GM21381 (cell line): ENCODE measurements around the gene SERP2.

Experiments used
- ATAC-seq: cut with Tn5 transposase; IDR thresholded peaks from one replicate; pipeline ENCODE4 v1.9.1; 2021; ENCODE audit warnings: mild to moderate bottlenecking, moderate library complexity; ENCODE audit not compliant: unreplicated experiment

SERP2 gene

GRCh38 chr13:44432650-44433049, 59.0 kb downstream of the SERP2 start:
- ATAC-seq: no peak

- no peak for ATAC-seq
Measured at GRCh38 chr13:44433863-44434765, 60.5 kb downstream of the SERP2 start.

DNA sequence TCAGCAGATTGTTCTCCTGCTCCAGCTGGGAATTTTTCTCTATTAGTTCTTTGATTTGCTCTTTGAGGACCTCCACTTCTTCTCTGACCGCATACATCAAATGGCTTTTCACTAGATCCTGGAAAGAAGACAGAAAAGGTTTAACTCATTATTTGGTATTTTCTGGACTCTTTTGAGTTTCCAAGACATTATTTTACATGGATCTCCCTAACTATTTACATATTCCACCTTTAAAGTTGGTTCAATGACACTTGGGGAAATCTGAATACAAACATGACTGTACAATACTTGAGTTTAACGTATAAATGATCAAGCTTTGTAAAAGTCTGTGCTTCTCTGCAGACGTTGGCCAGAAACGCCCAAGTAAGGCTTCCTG, 61.1 kb downstream of the SERP2 start:
- ATAC-seq: no peak

DNA sequence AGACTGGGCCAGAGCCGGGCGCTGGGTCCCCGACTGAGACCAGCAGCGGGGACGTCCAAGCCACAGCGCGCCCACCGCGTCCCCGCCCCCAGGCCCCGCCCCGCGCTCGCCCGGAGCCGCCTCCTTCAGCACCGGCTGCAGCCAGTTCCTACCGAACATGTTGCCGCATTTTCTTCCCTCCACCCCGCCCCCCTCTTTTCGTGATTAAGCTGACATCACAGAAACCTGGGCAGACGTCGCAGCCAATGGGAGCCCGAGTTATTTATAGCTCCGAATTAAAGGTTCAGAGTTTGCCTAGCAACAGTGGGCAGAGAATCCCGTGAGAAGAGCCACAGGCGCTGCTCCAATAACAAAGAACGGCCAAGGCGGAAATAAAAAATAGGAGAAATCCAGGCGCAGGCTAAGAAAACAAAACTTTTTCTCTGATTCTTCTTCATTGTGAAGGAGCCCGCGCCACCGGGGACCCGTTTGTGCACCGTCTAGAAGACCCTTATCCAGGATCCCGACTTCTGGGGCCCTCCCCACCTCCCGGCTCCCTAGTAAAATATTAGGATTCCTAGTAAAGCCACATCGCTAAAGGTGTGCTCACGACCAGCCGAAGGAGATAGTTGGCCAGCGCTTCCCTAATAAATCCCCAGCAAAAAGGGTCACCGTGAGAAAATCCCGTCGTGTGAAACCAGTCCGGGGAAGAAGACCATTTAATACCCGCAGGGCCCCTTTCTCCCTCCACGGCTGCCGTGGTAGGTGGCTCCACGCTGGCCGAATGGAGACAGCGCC, 61.7 kb downstream of the SERP2 start:
- ATAC-seq: peak; percentile 72

DNA sequence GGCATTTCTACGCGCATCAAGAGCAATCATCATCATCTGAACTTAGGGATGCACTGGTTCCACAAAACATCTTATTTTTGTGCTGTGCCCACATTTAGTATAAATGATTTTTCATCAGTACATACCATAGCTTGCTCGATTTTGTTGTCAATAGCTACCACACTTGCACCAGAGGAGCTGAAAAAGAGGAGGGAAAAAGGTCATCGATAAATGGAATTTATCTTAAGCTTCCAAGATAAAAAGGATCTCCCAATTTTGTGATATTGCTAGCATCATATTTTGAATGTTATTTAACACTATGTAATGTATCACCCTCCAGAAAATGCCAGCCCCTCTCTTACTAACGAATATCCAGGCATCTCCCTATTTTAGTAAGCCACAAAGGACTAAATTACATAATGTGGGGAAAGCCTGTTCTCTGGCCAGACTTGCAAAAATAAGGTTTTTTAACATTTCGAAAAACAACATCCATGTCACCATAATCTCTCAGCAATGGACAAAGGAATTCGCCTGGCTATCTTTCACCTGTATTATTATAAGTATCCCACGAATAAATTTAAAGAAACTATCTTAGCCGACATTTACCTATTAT, 62.4 kb downstream of the SERP2 start:
- no peak for ATAC-seq

- no peak for ATAC-seq
Measured at GRCh38 chr13:44436589-44437337, 63.1 kb downstream of the SERP2 start.

DNA sequence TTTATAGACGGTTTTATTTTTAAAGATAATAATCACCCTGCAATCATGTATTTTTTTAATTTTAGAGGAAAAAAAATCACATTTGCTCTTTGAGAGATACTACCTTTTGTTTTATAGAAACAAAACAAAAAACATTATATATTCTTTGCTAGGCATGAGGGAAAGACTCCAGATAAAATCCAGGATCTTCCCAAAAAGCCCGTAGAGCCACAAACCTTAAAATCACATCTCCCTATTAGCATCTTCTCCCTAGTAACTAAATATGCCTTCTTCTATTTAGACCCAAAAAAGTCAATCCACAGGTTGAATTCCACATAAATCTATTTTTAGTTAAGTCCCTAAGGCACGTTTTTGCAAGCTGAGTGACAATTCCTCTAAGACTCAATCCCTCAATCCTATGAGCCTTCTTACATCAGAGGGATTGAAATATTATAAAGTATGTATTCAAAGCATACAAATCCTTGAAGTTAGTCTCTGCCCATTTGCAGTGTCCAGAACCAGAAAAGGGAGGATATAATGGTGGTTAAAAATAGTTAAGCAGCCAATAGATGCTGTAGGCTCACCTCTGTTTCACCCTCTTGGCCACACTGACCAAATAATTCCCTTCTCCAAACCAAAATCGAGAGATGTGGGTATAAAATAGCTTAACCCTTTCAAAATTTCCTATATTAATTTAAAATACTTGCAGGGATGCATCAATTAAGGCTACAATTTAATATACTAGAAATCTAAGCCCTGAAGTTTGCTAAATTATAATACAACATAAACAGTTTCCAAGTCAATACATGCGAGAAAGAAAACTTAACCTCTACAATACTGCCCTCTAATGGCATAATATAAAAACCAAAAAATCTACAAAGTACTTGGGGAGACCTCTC, 64.0 kb downstream of the SERP2 start:
- no peak for ATAC-seq

- ATAC-seq: no peak
Measured at GRCh38 chr13:44438234-44438579, 64.6 kb downstream of the SERP2 start.

GRCh38 chr13:44439452-44440024, 65.9 kb downstream of the SERP2 start:
- no peak for ATAC-seq

- no peak for ATAC-seq
Measured at GRCh38 chr13:44440046-44440608, 66.5 kb downstream of the SERP2 start.
